ENCODE results near the gene ASB4. TPM values are rescaled to one million over a fixed set of nuclear protein-coding genes. Genes with fewer than 3 reads are reported as not detected.

The ASB4 gene
- total RNA-seq (2021; fragmentation: NEBNext Ultra II Directional; extraction: Animal tissue kit (Norgen Biotek cat#: 25700)), result not detected
- long read RNA-seq, result 0 reads

GRCh38 chr7:95485391-95486123 is at the start of gene ASB4:
Gene ASB4 (plus strand): TSS chr7:95485943. CDS start chr7:95485972, 29 bp downstream.
- Mint-ChIP-seq H3K27ac (no peak within 1 kb of the TSS), H3K9me3 (no peaks in the 10 kb centered on the region), H3K27me3 (ENCODE audit: insufficient read depth) (peaks cover 10% of the 10 kb centered on the region; the same call in 1 of the 2 replicates), H3K4me1 (ENCODE audit: low read depth) (no peaks in the 10 kb centered on the region), H3K4me3 (no peak within 1 kb of the TSS), H3K36me3 (ENCODE audit: low read depth) (no peaks in the 10 kb centered on the region)
- no peak for DNase-seq
- TF ChIP-seq CTCF (IDR thresholded peaks at IDR 0.05), result no peak

- H3K9me3 Mint-ChIP-seq, result no peaks in the 10 kb centered on the region; the same call in 1 of the 2 replicates
- H3K36me3 Mint-ChIP-seq (ENCODE audit: low read depth), result peaks cover 5% of the 10 kb centered on the region; the same call in 1 of the 2 replicates
- H3K4me1 Mint-ChIP-seq (ENCODE audit: low read depth), result peaks cover 34% of the 10 kb centered on the region
- DNase-seq, result no peak
- TF ChIP-seq CTCF (IDR thresholded peaks at IDR 0.05), result no peak
- no peak overlapping the region for H3K4me3 Mint-ChIP-seq
- H3K27me3 Mint-ChIP-seq (ENCODE audit: insufficient read depth), result peaks cover 3% of the 10 kb centered on the region; the same call in 1 of the 2 replicates
- H3K27ac Mint-ChIP-seq, result no peak overlapping the region
These were observed 49.3 kb upstream of the ASB4 start for GRCh38 chr7:95436407-95436806.

DNA sequence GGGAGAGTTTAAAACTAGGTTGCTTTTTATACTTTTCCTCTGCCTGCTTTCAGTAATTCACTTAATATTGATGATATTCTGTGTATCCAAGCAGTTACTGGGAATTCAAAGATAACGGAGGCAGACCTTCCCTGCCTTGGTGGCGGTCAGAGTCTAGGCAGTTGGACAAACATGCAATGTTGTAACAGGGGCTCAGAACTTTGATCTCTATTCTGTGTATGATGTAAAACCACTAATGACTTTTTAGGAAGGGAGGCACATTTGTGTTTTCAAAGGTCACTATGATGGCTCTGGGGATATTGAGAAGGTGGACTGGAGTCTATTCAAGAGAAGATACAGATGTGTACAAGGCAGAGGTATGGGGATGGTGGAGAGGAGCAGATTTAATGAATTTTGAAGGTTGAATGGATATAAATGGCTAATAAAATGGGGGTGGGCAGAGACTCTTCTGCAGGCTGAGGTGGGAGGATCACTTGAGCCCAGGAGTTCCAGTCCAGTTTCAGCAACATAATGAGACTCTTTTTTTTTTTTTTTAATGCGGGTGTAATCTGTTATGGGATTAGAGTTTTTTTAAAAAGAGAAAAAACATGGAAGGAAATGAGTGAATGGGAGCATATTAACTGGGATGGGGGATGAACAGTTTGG is 45.2 kb upstream of the ASB4 start:
- peaks cover 4% of the 10 kb centered on the region for H3K4me1 Mint-ChIP-seq (ENCODE audit: low read depth)
- H3K36me3 Mint-ChIP-seq (ENCODE audit: low read depth), result no peaks in the 10 kb centered on the region
- no peak overlapping the region for H3K27ac Mint-ChIP-seq
- no peak overlapping the region for H3K4me3 Mint-ChIP-seq
- no peak for DNase-seq
- H3K9me3 Mint-ChIP-seq, result no peaks in the 10 kb centered on the region
- no peak for TF ChIP-seq CTCF (IDR thresholded peaks at IDR 0.05)
- H3K27me3 Mint-ChIP-seq (ENCODE audit: insufficient read depth), result peaks cover 5% of the 10 kb centered on the region; the same call in 1 of the 2 replicates

- TF ChIP-seq CTCF (IDR thresholded peaks at IDR 0.05), result no peak
- no peak overlapping the region for H3K27ac Mint-ChIP-seq
- H3K9me3 Mint-ChIP-seq, result no peaks in the 10 kb centered on the region
- H3K4me1 Mint-ChIP-seq (ENCODE audit: low read depth), result no peaks in the 10 kb centered on the region
- DNase-seq, result no peak
- no peaks in the 10 kb centered on the region for H3K36me3 Mint-ChIP-seq (ENCODE audit: low read depth)
- H3K4me3 Mint-ChIP-seq, result no peak overlapping the region
- peaks cover 5% of the 10 kb centered on the region; the same call in 1 of the 2 replicates for H3K27me3 Mint-ChIP-seq (ENCODE audit: insufficient read depth)
These were observed 44.5 kb upstream of the ASB4 start for GRCh38 chr7:95441042-95441823.

GRCh38 chr7:95444796-95445195 is 40.9 kb upstream of the ASB4 start:
- TF ChIP-seq CTCF (IDR thresholded peaks at IDR 0.05), result no peak
- Mint-ChIP-seq H3K27ac (no peak overlapping the region), H3K4me1 (ENCODE audit: low read depth) (no peaks in the 10 kb centered on the region), H3K27me3 (ENCODE audit: insufficient read depth) (peaks cover 5% of the 10 kb centered on the region; the same call in 1 of the 2 replicates), H3K9me3 (no peaks in the 10 kb centered on the region), H3K36me3 (ENCODE audit: low read depth) (no peaks in the 10 kb centered on the region), H3K4me3 (no peak overlapping the region)
- no peak for DNase-seq

All from HFFc6 (cell line).